GM21717 (cell line): ENCODE measurements around the gene NFIX.

Source experiments
- ATAC-seq: cut with Tn5 transposase; IDR thresholded peaks from one replicate; pipeline ENCODE4 v1.9.1; 2021; ENCODE audit warnings: mild to moderate bottlenecking, moderate library complexity; ENCODE audit not compliant: unreplicated experiment

Gene NFIX

DNA sequence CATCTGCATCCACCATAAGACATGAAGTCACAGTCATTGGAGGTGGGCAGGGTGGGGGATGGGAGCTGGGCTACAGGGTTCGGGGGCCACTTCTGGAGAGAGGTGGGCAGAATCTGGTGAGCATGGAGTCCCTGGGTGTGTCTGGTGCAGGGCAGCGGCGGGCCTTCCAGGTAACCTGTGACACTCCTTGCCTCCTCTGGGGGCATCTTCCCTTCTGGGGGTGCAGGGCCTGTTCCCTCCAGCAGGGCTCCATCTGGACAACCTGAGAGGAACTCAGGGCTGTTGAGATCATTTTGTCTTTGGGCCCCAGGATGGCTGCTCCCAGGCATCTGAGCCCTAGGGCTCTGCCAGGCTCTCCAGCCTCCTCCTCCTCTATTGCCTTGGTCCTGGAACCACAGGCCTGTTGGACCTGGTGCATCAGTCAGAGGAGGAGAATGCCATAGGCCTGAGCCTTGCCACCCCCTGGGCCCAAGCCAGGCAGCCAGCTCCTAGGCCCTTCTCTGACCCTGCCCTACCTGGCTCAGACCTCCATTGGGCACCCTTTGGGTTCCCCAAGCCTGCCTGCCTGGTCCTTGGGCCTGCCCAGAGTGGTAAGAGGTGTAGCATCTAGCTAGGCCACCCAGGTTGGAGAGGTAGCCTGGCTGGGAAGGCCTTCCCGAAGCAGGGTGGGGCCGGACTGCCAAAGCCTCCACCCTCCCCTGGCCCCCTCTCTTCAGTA is 94.0 kb downstream of the NFIX start:
- ATAC-seq, result no peak

DNA sequence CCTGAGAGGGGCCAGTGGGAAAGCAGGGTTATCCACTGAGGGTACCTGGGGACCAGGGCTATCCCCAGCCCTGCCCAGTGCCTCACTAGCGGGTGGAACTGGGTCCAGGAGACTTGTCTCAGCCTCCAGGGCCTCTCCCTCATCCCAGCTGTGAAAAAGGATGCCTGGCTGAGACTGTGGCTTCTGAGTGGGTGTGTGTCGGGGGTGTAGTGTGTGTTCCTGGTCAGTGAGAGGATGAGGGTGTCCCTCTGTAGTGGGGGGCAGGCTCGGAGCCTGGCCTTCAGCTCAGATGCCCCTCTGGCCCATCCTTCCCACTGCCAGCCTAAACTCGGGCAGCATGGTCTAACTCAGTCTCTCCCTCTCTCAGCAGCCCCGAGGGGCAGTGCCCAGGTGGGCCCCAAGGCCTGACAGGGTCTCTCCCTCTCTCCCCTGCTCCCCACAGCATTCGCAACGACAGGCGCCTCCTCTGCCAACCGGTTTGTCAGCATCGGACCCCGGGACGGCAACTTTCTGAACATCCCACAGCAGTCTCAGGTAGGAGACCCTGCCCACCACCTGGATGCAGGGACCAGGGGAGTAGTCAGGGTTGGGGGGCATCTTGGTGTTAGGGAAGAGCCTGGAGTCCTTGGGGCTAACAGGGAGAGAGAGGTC is 94.7 kb downstream of the NFIX start:
- ATAC-seq, result no peak

DNA sequence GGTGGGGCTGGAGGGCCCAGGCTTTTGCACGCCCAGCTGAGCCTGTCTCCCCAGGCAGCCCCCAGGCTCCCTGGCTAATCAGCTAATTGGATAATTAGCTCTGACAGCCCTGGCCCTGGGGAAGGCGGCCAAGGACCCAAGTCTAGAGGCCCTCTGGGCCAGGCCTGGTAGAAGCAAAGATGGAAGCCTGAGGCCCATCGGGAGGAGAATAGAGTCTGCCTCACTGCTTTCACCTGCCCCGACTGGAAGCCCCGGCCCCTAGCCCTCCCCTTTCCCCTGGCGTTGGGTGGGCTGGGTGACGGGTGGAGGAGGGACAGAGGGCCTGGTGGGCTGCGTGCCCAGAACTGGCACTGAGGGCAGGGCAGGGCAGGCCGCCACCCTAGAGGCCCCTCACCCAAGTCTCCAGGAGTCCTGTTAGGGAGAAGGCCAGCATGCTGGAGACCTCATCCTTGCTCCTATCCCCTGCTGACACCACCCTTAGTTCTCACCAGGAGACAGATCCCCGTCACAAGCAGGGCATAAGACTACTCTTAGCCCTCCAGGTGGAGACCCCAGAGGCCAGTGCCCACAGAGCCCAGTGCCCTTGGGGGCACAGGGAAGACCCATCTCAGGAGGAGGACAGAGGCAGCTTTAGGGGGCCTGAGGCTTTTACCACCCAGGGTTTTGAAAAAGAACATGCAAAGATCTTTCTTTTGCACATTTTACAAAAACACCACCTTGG is 95.4 kb downstream of the NFIX start:
- ATAC-seq, result no peak

DNA sequence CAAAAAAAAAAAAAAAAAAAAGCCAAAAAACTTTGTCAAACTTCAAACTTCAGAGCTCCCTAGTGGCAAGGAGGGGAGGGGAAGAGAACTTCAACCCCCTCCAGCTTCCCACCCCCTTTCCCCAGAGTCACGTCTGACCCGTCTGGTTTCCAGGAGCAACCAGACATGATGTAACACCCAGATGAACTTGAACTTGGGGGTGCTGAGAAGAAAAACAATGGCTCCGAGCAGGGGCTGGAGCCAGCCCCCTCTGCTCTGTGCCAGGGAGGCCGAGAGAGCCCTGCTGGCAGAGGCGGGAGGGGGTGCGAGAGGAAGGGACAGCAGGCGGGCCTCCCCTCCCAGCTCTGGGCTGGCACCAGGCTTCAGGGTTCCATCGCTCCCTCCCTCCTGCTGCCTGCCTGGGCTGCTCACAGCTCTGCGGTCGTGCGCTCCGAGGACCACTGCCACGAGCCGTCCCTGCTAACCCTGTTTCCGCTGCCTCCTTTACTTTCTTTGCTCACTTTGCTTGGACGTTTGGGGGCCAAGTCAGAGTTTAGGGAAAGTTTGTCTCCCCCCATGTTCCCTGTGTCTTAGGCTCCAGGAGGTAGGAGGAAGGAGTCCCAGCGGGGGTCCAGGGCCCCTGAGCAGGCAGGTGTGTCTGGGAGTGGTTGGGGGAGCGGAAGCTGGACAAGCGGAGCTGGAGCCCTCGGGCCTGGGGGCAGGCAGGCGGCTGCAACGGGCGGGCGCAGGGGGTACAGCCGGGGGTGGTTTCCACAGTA is 96.3 kb downstream of the NFIX start:
- ATAC-seq, result no peak

DNA sequence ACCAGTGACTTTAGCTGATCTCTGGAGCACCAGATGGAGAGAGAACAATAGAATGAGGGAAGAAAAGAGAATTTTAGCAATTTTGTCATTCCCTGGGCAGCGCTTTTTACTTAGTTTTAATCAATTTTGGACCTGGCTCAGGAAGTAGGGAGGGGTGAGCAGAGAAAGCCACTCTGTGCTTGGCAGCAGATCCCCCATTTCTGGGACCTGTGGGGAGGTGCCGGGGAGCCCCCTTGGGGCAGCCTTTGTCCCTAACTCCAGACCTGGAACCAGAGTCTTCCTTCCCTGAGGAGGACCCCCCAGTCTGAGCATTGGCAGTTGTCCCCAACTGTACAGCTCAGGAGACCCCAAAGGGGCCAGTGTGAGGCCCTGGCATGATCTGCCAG is 96.9 kb downstream of the NFIX start:
- no peak for ATAC-seq

DNA sequence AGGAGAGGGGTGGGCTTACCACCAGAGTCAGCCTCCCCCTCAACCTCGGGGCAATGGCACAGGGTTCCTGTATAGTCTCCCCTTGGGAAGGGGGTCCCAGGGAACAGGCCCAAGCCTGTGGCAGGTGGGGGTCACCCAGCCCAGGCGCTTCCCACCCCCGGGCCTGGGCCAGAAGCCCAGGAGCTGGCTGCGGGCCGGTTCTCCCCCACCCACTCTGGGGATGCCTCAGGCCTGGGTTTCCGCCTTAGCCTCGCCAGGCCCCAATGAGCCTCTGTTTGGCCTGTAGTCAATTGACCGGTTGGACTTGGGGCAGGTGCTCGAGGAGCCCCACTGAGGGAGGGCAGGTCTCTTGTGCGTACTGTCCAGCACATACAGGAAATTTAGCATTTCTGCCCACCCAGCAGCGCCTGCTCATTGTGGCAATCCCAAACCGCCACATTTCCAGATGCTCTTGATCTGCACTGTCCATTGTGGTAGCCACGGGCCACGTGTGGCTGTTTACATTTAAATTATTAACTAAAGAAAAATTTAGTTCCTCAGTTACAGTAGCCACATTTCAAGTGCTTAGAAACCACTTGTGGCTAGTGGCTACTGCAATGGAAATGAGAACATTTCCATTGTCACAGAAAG is 97.4 kb downstream of the NFIX start:
- ATAC-seq, result no peak

DNA sequence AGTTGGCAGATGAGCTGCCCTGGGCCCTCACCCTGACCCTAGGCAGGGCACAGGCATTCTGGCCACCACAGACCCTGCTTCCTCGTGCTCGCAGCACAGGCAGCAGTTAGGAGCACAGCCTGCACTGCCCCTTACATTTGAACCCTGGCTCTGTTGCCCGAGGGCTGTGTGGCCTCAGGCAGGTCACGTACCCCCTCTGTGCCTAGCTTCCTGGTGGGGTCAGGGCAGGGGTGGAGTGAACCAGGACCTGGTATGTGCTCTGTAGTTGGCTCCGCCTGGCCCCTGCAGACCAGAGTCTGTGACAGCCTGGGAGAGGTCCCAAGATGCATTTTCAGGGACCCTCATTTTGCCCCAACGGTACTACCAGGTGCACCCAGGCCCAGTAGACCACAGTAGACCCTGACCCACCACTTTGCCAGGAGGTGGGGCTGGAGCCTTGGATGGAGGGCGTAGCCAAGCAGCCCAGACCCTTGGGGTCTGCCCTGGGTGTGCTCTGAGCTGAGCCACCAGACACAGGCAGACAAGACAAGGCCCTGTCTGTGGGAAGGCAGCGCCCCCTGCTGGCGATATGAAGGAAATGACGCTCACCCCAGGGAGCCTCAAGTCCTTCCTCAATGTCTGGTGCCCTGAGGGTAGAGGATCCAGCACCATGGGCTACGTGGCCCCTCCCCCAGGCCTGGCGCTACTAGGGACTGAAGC is 98.3 kb downstream of the NFIX start:
- ATAC-seq, result no peak

DNA sequence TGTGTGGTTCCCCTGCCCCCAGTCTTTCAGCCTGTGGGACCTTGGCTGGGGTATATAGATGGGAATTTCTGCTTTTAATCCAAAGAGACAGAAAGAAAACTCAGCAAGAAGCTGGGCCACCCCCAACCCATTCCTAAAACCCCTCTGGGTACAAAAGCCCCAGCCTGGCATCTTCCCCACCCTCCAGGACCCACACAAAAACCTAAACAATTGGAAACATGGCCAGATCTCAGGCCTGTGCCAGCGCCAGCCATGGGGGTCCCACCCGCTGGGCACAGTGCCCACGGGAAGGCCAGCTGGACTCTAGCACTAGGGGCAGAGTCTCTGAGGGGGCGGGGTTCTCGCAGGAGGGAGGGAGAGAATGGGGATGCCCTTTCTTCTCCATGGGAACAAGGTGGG is 98.8 kb downstream of the NFIX start:
- ATAC-seq, result no peak

DNA sequence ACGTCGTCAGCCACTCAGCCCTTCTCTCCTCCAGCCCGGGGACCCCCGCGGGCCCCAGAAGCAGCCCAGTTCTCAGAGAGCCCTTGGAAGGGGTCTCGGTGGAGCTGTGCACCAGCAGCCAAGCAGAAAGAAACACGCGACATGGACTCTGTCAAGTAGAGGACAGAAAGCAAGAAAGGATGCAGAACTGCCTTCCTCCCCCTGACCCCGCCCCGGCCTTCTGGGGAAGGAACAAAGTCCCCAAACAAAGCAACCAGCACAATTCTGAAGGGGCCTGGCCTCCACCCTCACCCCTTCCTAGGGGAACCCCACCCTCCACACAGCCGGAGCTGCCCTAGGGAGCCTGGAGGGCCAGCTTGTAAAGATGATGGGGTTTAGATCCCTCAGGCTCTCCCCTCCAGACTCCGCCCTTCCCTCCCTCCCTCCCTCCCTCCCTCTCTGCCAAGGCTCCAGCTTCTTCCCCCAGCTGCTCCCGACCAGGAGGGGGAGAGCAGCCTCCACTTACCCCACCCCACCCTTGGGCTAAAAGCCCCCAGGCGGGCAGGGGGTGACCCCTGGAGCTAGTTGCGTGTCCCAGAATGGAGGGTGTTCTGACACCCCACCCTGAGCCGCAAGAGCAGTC is 99.6 kb downstream of the NFIX start:
- no peak for ATAC-seq

DNA sequence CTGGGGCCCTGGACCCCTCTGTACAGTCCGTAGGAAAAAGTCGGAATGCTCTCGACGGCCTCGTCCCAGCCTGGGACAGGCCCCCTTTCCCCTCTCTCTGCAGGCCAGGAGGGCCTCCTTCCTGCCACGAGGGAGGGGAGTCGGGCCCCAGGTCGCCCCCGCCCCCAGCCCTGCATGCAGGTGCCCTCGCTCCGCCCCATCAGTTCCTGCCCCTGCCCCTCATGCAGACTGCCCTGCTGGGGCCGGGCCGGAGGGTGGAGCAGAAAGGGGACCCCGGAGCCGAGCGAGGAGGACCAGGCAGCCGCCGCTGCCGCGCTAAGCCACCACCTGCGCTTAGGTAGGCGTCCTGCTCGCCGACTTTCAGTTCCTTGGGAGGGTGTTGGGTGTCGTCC is 100.1 kb downstream of the NFIX start:
- ATAC-seq, result no peak

DNA sequence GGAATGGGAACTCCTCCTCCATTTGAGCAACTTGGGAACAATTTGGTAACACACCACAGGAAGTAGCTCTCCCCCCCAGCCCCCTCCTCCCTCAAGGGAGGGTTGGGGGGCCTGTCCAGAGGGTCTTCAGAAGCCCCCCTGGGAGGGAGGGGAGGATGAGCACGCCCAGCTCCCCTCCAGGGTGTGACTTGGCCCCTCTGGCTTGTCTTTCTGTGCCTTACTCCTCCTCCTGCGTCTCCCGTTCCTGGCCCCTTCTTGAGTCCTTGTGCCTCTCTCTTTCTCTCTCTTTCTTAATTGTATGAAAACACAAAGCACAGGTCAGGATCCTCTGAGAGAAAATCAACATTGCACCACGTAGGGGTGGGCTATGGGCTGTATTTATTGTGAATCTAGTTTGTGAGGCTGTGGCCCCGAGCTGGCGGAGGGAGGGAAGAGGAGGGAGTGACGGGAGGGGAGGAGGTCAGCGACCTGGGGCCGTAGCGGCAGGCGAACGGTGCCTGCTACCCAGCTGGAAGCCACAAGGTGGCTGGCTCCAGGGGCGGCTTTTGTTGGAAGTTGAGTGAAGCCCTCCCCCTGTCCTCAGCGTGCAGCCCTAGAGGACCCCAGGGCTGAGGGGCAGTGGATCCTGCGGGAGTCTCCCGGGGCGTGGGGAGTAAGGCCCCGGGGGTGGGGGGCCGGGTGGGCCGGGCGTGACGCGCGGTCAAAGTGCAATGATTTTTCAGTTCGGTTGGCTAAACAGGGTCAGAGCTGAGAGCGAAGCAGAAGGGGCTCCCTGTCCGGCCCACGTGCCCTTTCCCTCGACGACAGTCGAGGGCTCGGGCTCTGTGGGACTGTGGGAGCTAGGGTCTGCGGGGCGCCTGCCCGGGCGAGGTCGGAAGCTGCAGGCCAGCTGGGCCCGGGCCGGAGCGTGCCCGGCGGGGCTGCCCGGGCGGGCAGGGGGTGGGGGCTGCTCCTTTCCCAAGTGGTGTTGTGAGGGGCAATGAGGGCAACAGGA is 101.0 kb downstream of the NFIX start:
- no peak for ATAC-seq

DNA sequence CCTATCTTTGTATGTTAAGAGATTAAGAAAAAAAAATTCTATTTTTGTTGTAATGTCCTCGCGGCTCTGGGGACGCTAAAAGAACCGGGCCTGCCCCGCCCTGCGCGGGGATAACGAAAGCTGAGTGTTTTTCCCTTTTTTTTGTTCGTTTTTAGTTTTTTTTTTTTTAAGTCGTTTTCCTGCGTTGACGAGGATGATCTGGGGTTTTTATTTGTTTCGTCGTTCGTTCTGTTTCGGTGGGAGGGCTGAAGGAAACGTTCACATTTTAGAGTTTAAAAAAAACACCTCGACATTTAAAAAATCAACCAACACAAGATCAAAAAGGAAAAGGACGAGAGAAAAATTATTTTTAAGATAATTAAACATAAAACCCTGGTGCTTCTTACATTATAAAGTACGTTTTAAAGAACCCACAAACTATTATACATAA is 101.8 kb downstream of the NFIX start:
- ATAC-seq, result no peak

DNA sequence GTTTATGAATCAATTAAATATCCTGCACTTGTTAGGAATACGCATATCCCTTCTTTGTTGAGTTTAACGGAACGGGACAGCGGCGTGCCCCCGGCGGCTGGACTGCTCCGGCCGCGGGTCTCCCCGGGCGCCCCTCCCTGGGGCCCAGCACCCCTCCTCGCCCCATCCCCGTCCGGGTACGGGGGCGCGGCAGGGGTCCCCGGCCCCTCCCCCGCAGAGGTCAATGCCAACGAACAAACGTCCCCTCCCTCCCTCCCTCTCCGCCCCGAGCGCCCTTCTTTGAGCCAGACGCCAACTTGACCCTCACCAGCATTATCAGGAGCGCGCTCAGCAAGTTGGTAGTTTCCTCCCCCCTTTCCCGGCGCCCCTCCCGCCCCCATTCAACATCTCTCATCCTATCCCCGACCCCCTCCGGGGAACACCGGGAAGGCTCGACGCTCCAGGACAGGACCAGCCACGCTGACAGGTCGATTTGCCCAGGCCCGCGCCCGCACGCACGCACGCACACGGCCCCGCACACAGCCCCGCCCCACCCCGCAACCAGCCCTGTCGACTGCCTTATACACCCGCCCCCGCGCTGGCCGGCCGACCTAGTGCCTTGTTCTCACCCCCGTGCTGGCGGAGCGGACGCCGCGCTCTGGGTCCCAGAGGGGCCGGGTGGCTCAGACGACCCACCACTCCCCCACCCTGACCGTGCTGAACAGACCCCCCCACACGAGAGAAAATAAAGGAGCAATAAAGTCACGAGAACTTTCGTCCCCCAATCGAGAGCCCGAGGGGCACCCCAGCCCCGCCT is 102.4 kb downstream of the NFIX start:
- no peak for ATAC-seq

DNA sequence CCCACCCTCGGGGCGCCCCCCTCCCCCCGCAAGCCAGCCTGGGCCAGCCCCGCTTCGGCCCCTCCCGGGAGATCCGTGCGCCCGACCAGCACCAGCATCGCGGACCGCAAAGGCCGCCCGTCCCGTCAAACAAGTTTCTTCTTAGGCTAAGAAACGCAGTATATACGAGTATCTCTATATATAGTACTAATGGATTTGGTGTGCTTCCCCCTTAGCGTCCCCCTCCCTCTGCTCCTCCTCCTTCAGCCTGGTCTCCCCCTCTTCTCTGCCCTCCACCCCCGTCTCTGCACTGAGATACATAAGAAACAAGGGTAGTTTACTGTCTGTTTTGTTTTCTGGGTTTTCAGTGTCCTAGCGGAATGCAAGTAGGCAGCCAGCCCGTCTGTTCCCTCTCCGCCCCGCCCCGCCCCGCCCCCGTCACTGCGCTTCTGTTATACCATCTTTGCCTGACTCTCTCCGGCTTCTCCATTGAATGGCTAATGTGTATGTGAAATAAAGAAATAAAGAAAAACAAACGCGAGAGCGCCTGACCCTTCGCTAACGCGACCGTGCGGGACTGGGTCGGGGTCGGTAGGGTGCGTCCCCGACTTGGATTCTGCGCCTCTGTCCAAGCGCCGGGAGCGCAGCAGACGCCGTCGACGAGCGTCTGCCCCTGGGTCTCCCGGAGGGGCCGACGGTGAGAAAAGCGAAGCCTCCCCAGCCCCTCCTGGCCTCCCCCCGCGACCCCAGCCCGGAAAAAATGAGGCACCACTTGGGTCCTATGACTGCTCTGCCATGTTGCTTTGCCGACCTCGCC is 103.2 kb downstream of the NFIX start:
- ATAC-seq, result no peak

DNA sequence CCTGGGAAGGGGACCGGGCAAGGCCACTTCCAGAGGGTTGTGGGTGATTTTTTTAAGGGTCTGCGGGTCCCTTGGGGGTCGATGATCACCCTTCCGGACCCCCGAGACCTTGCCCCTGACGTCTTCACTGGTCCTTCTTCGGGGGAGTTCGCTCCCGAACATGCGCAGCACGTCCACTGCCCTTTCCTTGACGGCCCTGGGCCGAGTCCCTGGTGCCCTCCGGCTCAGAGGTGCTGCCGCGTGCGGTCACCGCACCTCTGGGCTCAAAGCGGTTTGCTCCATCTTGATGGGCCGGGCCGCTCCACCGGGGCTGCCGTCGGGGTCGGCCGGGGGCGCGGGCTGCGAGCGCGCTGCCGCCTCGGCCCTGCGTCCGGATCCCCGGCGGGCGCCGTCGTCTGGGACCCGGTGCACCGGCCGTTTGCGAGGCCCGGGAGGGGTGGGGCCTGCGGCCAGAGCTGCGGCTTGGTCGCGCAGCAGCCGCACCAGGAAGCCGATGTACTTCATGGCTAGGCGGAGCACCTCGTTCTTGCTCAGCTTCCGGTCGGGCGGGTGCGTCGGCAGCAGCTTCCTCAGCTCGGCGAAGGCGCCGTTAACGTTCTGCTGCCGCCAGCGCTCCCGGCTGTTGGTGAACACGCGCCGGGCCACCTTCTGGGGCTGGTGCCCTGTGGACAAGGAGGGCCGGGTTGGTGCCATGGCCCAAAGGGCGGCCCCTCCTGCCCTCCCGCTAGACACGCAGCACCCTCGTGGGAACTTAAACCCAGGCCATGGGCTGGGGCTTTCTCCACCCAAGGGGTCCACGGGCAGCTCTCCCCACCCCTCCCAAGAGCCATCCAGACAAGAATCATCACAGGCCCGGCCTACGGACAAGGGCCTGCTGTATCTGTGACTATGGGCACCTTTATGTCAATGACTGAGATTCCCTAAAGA is 104.1 kb downstream of the NFIX start:
- no peak for ATAC-seq

DNA sequence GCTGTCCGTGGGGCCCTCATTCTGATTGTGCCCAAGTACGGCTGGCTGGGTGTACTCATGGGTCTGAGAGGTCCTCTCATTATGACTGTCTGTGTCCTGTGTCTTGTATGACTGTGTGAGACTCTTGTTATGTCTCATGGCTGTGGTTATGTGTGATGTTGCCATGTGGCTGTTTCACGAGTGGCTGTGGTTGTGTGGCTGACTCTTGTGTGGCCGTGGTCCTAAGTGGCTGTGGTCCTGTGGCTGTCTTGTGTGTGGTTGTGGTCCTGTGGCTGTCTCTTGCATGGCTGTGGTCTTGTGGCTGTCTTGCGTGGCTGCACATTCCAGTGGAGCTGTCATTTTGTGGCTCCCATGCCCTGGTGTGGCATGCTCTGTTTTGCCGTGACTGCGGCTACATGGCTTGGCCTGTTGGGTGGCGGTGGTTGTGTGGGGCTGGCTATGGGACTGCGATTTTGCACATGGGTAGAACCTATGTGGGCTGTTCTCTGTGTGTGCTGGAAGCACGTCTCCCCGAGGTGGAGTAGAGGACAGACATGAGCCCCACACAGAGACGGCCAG is 104.8 kb downstream of the NFIX start:
- no peak for ATAC-seq
